Amniotic epithelial cell (primary cell): ENCODE measurements around the gene KCTD15.

Source experiments
- DNase-seq: peaks from one replicate; pipeline ENCODE4 v3.0.0-alpha.2; 2010; ENCODE audit warnings: low read depth

KCTD15 gene

GRCh38 chr19:33771384-33772101, 25.1 kb upstream of the KCTD15 start:
- peak; percentile 25 for DNase-seq

DNA sequence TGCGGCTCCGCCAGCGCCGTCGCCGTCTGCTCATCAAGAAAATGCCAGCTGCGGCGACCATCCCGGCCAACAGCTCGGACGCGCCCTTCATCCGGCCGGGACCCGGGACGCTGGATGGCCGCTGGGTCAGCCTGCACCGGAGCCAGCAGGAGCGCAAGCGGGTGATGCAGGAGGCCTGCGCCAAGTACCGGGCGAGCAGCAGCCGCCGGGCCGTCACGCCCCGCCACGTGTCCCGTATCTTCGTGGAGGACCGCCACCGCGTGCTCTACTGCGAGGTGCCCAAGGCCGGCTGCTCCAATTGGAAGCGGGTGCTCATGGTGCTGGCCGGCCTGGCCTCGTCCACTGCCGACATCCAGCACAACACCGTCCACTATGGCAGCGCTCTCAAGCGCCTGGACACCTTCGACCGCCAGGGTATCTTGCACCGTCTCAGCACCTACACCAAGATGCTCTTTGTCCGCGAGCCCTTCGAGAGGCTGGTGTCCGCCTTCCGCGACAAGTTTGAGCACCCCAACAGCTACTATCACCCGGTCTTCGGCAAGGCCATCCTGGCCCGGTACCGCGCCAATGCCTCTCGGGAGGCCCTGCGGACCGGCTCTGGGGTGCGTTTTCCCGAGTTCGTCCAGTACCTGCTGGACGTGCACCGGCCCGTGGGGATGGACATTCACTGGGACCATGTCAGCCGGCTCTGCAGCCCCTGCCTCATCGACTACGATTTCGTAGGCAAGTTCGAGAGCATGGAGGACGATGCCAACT, 24.4 kb upstream of the KCTD15 start:
- no peak for DNase-seq

- DNase-seq = no peak
These were observed 23.9 kb upstream of the KCTD15 start for GRCh38 chr19:33772858-33773180.

GRCh38 chr19:33773704-33774624, 22.7 kb upstream of the KCTD15 start:
- DNase-seq = no peak

DNA sequence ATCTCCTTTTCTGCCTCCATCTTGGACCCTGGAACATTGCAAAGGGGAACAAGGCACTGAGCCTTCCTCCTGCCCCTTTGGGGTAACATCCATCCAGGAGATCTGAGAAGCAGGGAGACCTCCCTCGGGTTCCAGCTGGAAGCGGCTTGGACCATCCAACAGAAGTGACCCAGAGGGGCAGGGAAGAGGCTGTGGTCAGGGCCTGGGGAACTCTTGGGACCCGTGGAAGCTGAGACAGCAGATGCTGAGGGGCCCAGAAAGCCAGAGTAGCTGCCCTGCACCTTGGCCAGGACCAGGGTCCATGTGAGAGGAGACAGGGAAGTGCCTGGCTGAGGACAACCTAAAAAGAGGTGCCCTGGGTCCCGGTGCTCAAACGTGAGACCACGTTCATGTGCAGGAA, 21.9 kb upstream of the KCTD15 start:
- no peak for DNase-seq

DNA sequence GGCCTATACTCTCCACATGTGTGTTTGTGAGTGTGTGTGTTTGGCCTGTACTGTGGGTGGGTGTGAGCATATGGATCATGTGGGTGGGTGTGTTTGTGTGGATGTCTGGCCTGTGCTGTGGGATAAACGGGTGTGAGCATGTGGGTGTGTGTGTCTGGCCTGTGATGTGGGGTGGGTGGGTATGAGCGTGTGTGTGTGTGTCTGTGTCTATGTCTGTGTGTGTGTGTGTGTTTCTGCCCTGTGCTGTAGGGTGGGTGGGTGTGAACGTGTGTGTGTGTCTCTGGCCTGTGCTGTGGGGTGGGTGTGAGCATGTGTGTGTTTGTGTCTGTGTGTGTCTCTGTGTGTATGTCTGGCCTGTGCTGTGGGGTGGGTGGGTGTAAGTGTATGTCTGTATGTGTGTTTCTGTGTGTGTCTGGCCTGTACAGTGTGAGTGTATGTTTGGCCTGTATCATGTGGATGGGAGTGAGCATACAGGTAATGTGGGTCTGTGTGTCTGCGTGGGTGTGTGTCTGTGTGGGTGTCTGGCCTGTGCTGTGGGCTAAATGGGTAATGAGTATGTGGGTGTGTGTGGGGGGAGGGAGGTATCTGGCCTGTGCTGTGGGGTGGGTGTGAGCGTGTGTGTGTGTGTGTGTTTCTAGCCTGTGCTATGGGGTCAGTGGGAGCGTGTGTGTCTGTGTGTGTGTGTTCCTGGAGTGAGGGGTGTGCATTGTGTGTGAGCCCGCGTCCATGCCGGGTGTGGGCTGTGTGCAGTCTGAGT, 20.8 kb upstream of the KCTD15 start:
- DNase-seq = no peak

GRCh38 chr19:33777351-33777750, 19.3 kb upstream of the KCTD15 start:
- DNase-seq = no peak

DNA sequence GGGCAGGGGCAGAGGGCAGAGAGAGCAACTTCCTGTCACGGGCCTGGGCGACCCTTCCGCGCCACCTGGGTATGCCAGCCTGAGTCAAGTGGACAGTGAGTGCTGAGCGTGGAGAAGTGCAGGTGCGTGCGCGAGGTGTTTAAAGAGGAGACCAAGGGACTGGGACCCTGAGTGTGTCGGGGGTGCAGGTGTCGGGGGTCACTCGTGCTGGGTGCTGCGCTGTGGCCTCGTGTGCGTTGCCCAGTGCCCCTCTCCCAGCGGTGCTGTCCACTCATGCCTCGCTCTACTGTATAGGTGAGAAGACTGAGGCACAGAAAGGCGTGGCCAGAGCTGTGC, 18.9 kb upstream of the KCTD15 start:
- no peak for DNase-seq

DNA sequence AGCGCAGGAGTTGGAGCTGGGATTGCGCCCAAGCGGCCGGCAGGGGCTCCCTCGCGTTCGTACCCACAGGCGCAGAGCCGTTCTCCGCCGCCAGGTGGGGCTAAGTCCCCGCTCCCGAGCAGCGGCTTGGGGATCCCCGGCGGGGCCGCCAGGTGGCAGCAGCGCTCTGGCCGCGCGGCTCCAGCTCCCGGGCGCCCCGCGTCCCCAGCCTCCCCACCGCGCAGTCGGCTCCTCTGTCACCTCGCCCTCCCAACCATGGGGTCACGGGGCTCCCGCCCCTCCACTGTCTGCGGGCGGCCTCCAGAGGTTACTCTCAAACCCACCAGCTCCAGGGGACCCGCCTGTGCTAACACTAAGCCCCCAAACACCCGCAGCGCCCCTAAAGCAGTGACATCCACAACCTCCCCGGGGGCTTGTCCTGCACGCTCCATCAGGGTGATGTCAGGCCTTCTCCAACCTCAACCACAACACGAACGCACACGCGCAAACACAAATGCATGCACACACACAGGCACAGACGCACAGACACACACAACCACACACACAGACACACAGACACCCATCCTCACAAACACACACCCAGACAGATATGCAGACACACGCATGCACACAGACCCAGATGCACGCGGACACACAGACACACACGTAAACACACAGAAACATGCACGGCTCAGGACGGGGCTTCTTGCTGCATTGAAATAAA, 18.4 kb upstream of the KCTD15 start:
- DNase-seq = peak; percentile 41

GRCh38 chr19:33779849-33780248, 16.8 kb upstream of the KCTD15 start:
- peak; percentile 48 for DNase-seq

GRCh38 chr19:33780251-33780650, 16.4 kb upstream of the KCTD15 start:
- DNase-seq = no peak

DNA sequence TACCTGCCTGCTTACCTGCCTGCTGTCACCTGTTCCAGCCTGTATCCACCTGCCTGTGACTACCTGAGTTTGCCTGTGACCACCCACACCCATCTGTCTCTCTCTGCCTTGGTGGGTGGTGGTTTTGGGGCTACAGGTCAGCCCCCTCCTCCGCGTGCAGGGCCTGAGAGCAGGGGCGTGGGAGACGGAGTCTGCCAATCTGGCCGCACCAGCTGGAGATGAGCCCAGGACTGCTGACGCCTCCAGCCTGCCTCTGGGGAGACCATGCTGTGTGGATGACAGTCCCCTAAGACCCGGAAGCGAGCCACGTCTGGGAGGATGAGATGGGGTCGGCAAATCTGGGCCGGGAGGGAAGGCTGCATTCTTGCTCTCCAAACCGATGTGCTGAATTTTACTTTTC, 15.9 kb upstream of the KCTD15 start:
- no peak for DNase-seq

- DNase-seq = no peak
These were observed 15.2 kb upstream of the KCTD15 start for GRCh38 chr19:33781415-33781935.

DNA sequence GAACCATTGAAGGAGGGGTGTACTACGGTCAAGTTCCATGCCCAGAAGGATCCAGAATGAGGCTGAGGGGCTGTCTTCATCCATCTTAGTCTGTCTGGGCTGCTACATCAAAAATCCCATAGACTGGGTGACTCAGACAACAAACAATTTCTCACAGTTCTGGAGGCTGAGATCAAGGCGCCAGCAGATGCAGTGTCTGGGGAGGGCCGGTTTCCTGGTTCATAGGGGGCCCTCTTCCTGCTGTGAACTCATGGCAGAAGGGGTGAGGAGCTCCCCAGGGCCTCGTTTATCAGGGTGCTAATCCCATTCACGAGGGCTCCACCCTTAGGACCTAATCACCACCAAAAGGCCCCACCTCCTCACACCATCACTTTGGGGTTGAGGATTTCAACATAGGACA, 14.7 kb upstream of the KCTD15 start:
- DNase-seq = peak; percentile 16

- DNase-seq = peak; percentile 14
These were observed 12.2 kb upstream of the KCTD15 start for GRCh38 chr19:33784432-33784831.

GRCh38 chr19:33785795-33786194, 10.9 kb upstream of the KCTD15 start:
- DNase-seq = peak; percentile 8

- DNase-seq = no peak
These were observed 8.0 kb upstream of the KCTD15 start for GRCh38 chr19:33788676-33789075.

- no peak for DNase-seq
These were observed 7.3 kb upstream of the KCTD15 start for GRCh38 chr19:33789344-33789743.

- DNase-seq = no peak
These were observed 1.8 kb upstream of the KCTD15 start for GRCh38 chr19:33794683-33795369.

- peak; percentile 74 for DNase-seq
These were observed 1.1 kb upstream of the KCTD15 start for GRCh38 chr19:33795370-33796163.
